PFSK-1 (cell line): ENCODE measurements around the gene RABEP2.

ENCODE experiments used
- FOXP2 ChIP-seq: optimal IDR thresholded peaks from 2 replicates; pipeline ENCODE3; 2011; ENCODE audit warnings: borderline replicate concordance, control low read depth, inconsistent platforms; ENCODE audit not compliant: insufficient read depth; ENCODE audit errors: extremely low read length, extremely low read depth
- POLR2AphosphoS5 ChIP-seq: IDR thresholded peaks from 2 replicates; pipeline ENCODE4 v1.6.1; 2012; ENCODE audit warnings: low read depth, mild to moderate bottlenecking, control low read depth, low read length, moderate library complexity
- REST ChIP-seq, 2 experiments: IDR thresholded peaks; 2 replicates each; pipeline versions ENCODE4 v1.6.1 to v1.8.0; 2011 to 2012; ENCODE audit warnings: low read depth in 2 of 2, low read length in 2 of 2, control low read depth in 1 of 2, inconsistent platforms in 1 of 2, mild to moderate bottlenecking in 1 of 2, moderate library complexity in 1 of 2; ENCODE audit not compliant: insufficient read depth in 1 of 2
- SIN3A ChIP-seq: IDR thresholded peaks from 2 replicates; pipeline ENCODE4 v1.6.1; 2012; ENCODE audit warnings: mild to moderate bottlenecking, low read length, moderate library complexity, borderline replicate concordance; ENCODE audit not compliant: insufficient read depth
- TAF1 ChIP-seq: IDR thresholded peaks from 2 replicates; pipeline ENCODE4 v1.6.1; 2012; ENCODE audit warnings: low read length, control low read depth, borderline replicate concordance; ENCODE audit not compliant: insufficient read depth

The RABEP2 gene

GRCh38 chr16:28883221-28883996, 41.6 kb downstream of the RABEP2 start:
- TF ChIP-seq SIN3A (no peak), FOXP2 (no peak), TAF1 (no peak), POLR2AphosphoS5 (no peak), REST (IDR thresholded peaks at IDR 0.05; ENCODE audit: insufficient read depth in 1 of 2, low read depth in 2 of 2, low read length in 2 of 2) (no peak)

- TF ChIP-seq POLR2AphosphoS5 (no peak), REST (IDR thresholded peaks at IDR 0.05; ENCODE audit: insufficient read depth in 1 of 2, low read depth in 2 of 2, low read length in 2 of 2) (no peak), SIN3A (no peak), FOXP2 (no peak), TAF1 (no peak)
Measured at GRCh38 chr16:28882551-28883160, 42.4 kb downstream of the RABEP2 start.

- TF ChIP-seq TAF1 (no peak), SIN3A (no peak), FOXP2 (no peak), REST (IDR thresholded peaks at IDR 0.05; ENCODE audit: insufficient read depth in 1 of 2, low read depth in 2 of 2, low read length in 2 of 2) (no peak), POLR2AphosphoS5 (no peak)
Measured at GRCh38 chr16:28880955-28881354, 44.1 kb downstream of the RABEP2 start.

- TF ChIP-seq POLR2AphosphoS5 (no peak), FOXP2 (no peak), REST (IDR thresholded peaks at IDR 0.05; ENCODE audit: insufficient read depth in 1 of 2, low read depth in 2 of 2, low read length in 2 of 2) (no peak), TAF1 (no peak), SIN3A (no peak)
Measured at GRCh38 chr16:28880589-28880915, 44.5 kb downstream of the RABEP2 start.
